Choroid plexus epithelial cell (primary cell): Measurements from ENCODE around the gene DYRK1A.

Experiments used
- DNase-seq: peaks from one replicate; pipeline ENCODE4 v3.0.0-alpha.2; 2010; ENCODE audit warnings: low read depth
- H3K4me3 ChIP-seq: 2 replicates; pipeline ENCODE4 v1.5.1; 2011; ENCODE audit warnings: low read depth, mild to moderate bottlenecking, control low read depth, low read length, moderate library complexity
- TF ChIP-seq, protein P1 (sequence below): conservative IDR thresholded peaks from 2 replicates; pipeline ENCODE4 v1.5.1; 2011; ENCODE audit warnings: low read depth, mild to moderate bottlenecking, control low read depth, inconsistent platforms, low read length, moderate library complexity

The DYRK1A gene

DNA sequence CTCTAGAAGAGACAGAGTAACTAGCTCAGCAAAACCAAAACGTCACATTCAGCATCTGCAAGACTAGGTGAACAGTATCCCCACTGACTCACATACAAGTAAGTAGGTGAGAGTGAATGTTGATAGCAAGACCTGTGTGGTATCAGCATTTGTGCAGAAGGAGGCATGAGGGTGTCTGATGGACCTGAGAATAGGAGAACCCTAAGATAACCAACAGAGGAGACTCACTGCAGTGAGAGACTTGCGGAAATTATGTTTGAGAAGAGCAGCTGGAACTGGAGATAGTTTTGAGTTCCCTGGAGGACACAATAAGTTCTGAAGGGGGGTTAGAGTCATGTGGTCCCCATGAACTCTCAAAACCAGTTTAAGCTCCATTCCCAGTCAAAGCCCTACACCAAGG is 59.1 kb downstream of the DYRK1A start:
- no peak overlapping the region for H3K4me3 ChIP-seq
- TF ChIP-seq, protein P1, sequence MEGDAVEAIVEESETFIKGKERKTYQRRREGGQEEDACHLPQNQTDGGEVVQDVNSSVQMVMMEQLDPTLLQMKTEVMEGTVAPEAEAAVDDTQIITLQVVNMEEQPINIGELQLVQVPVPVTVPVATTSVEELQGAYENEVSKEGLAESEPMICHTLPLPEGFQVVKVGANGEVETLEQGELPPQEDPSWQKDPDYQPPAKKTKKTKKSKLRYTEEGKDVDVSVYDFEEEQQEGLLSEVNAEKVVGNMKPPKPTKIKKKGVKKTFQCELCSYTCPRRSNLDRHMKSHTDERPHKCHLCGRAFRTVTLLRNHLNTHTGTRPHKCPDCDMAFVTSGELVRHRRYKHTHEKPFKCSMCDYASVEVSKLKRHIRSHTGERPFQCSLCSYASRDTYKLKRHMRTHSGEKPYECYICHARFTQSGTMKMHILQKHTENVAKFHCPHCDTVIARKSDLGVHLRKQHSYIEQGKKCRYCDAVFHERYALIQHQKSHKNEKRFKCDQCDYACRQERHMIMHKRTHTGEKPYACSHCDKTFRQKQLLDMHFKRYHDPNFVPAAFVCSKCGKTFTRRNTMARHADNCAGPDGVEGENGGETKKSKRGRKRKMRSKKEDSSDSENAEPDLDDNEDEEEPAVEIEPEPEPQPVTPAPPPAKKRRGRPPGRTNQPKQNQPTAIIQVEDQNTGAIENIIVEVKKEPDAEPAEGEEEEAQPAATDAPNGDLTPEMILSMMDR, result no peak
- no peak for DNase-seq

DNA sequence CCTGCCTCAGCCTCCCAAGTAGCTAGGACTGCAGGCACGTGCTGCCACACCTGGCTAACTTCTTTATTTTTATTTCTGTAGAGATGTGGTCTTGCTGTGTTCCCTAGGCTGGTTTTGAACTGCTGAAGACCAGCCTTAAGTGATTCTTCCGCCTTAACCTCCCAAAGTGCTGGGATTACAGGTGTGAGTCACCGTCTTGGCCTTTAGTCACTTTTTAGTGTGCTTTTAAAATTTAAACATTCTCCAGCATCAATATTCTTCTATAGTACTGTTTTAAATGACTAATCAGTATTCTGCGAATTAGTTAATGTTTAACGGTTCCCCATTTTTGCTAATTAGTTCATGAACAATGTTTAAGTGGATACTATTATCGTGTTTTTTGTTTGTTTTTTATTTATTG is 60.6 kb downstream of the DYRK1A start:
- no peak overlapping the region for H3K4me3 ChIP-seq
- TF ChIP-seq, protein P1, result no peak
- no peak for DNase-seq

DNA sequence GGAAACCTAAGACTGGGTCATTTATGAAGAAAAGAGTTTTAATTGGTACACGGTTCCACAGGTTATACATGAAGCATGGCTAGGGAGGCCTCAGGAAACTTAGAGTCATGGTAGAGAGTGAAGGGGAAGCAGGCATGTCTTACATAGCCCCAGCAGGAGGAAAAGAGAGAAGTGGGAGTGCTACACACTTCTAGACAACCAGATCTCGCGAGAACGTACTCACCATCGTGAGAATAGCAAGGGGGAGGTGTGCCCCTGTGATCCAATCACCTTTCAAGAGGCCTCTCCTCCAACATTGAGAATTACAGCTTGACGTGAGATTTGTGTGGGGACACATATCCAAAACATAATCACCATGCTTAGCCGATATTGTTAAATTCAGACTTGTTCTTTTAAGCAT is 62.8 kb downstream of the DYRK1A start:
- TF ChIP-seq, protein P1, result no peak
- DNase-seq, result no peak
- no peak overlapping the region for H3K4me3 ChIP-seq

DNA sequence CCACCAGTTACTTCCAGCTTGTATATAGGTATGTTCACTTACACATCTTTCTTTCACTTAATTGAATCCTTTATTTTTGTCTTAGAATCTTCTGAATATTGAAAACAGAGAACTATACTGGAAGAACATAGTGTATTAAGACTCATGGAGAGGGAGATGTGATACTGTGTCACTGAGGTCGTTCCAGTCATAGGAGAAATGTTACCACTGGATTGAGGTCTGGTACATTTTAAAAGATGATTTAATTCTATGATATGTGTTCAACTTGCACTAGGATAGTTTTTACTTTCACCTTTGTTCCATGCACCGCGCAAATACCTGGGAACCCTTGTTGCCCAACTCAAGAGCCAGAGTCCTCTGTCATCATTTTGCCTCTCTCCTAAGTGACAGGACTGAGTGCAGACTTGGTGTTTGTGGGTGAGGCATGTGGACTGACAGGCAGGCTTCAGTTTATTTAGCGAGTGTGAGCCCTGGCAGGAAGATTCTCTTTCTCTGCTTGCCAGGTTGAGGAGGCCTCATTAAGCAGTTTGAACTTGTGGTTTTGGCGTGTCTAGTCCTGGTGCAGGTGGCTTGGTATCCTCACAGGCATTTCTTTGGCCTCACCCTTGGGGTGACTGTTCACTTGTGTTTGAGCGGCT is 63.7 kb downstream of the DYRK1A start:
- H3K4me3 ChIP-seq, result no peak overlapping the region
- TF ChIP-seq, protein P1, result no peak
- no peak for DNase-seq

DNA sequence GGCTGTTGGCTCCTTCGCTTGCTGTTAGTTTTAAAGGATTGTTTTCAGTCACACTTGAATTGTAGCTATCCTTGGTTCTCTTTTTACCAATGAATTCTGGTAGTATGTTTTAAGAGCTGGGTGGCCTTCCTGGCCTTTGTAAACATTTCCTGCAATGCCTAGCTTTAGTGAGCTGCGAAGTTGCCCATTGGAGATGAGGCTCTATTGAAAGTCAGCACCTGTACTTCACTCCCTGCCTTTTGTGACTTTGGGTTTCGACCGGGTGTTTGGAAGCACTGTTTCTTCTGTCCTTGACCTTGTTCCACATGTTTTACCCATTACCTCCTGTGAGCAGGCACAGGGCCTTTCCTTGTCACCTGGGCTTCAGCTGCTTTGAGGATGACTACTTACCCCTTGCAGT is 64.7 kb downstream of the DYRK1A start:
- DNase-seq, result no peak
- H3K4me3 ChIP-seq, result no peak overlapping the region
- TF ChIP-seq, protein P1, result no peak

DNA sequence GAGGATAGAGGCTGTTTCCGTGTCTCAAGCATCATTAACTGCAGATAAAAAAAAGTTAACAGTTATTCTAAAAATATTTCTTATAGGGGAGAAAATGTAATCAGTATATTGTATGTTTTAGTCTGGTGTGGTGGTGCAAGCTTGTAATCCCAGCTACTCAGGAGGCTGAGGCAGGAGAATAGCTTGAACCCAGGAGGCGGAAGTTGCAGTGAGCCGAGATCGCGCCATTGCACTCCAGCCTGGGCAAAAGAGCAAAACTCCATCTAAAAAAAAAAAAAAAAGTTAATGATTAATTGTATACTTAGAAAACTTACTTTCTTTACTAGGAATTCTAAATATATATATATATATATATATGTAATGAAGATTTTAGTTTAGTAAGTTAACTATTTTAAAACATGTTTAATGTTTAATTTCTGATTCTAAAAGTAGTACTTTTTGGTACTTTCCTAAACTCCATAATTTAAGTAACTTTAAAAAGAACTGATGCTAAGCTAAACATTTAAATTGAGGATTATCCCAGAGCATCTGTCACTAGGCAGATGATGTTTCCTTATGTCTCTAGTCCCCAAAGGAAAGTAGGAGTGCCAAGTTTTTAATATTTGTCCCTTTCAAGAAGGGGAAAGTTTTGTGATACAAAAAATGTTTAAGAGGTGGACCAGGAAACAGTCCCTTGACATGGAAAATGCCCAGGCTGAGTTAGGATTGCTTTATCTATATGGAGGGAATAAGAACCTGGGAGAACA is 66.3 kb downstream of the DYRK1A start:
- no peak for DNase-seq
- no peak overlapping the region for H3K4me3 ChIP-seq
- TF ChIP-seq, protein P1, result no peak

DNA sequence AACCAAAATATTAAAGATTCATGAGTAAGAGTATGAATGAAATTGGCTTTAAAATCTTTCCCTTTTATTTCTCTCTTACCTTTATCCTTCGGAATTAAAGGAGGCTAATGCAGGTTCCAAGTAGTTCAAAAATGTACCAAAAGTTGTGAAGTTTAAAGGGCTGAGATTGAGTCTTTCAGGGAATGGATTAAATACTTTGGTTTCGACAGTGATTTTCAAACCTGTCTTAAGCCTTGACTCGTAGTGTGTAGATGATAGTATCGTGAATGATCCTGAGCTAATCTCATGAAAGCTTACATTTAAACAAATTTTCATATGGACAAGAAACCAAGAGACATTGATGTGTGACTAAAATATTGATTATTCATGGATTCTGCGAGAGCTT is 66.9 kb downstream of the DYRK1A start:
- TF ChIP-seq, protein P1, result no peak
- DNase-seq, result no peak
- H3K4me3 ChIP-seq, result no peak overlapping the region
